ENCODE measurements around the gene LUC7L3.

GRCh38 chr17:50737118-50737698 is 17.8 kb downstream of the LUC7L3 start:
- TF ChIP-seq EZH2 (IDR thresholded peaks at IDR 0.05; ENCODE audit: borderline replicate concordance, low read depth, low read length, severe bottlenecking): no peak
- TF ChIP-seq CTCF (IDR thresholded peaks at IDR 0.05; ENCODE audit: borderline replicate concordance, extremely low read depth, low read length, poor library complexity, severe bottlenecking): no peak
